ENCODE measurements around the gene PTPRA. TPM values are rescaled to one million over a fixed set of nuclear protein-coding genes. Genes with fewer than 3 reads are reported as not detected.
"Not testable (repeated sequence)": the region's sequence is repeated elsewhere in the genome, so short reads cannot be mapped to it uniquely, and the experiment has no call there.

The PTPRA gene
- total RNA-seq, 2 experiments from 2014 or later: 66.9 to 71.5 TPM

DNA sequence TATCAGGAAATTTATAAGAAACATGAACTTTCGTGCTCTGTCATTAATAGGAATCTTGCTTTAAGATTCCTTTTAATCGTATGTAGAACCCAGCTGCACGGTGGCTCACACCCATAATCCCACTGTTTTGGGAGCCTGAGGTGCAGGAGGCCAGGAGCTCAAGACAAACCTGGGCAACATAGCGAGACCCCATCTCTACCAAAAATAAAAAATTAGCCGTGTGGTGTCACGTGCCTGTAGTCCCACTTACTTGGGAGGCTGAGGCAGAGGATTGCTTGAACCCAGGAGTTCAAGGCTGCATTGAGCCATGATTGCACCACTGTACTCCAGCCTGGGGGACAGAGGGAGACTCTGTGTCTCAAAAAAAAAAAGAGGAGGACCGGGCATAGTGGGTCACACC, 7.4 kb downstream of the PTPRA start:
- Mint-ChIP-seq H3K9me3 (no peaks in the 10 kb centered on the region), H3K36me3 (ENCODE audit: low read depth) (peaks cover 23% of the 10 kb centered on the region), H3K27me3 (no peaks in the 10 kb centered on the region), H3K4me3 (no peak overlapping the region), H3K4me1 (peaks cover 43% of the 10 kb centered on the region), H3K27ac (no peak overlapping the region)
- ChIA-PET POLR2A (no interaction called here), CTCF (interaction anchor here (0.7 kb wide), 1 partner anchor 173 kb away, joined by 3 read pairs; no protein-coding TSS in a partner anchor)
- no peak for DNase-seq

DNA sequence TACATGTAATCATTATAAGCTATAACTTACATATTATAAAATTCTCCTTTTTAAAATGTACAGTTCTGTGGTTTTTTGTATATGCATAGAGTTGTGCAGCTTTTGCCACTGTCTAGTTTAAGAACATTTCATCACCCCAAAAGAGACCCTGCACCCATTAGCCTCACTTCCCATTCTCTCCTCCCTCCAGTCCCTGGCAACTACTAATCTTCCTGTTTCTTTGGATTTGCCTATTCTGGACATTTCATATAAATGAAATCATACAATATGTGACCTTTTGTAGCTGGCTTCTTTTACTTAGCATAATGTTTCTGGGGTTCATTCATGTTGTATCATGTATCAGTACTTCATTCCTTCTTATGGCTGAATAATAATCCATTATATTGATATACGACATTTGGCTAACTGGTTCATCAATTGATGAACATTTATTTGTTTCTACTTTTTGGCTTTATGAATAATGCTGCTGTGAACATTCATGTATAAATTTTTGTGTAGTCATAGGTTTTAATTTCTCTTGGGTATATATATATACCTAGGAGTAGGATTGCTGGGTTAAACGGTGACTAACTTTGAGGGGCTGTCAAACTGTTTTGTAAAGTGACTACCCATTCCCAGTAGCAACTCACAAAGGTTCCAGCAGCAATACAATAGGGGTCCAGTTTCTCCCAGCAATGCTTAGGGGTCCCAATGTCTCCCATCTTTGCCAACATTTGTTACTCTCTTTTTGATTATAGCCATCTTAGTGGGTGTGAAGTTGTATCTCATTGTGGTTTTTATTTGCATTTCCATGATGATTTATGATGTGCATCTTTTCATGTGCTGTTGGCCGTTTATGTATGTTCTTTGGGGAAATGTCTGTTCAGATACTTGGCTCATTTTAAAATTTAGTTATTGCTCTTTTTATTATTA, 10.7 kb downstream of the PTPRA start:
- ChIA-PET POLR2A (no interaction called here), CTCF (interaction anchor here (0.8 kb wide), 1 partner anchor 11 kb away, joined by 4 read pairs; the partner anchor contains the start of gene PTPRA)
- Mint-ChIP-seq H3K4me3 (no peak overlapping the region), H3K4me1 (peaks cover 34% of the 10 kb centered on the region), H3K27me3 (no peaks in the 10 kb centered on the region), H3K27ac (no peak overlapping the region), H3K9me3 (no peaks in the 10 kb centered on the region), H3K36me3 (ENCODE audit: low read depth) (peaks cover 15% of the 10 kb centered on the region)
- no peak for DNase-seq

DNA sequence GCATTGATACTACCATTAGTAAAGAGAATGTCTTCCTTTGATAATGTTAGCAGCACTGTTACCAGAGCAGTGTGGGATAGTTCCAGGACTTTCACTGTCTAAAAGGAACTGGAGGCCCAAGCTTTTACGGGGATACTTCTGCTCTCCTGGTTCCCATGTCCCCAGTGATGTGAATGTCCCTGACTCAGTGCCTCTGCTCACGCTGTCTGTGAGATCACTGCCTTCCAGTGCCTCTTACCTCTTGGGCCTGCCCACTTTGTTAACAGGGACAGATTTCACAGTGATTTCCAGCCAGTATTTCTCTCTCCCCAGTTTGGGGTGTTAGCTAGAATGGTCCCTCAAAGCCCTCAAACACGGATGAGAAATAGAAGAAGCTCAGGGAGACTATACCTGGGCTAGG, 14.4 kb downstream of the PTPRA start:
- no peaks in the 10 kb centered on the region for H3K9me3 Mint-ChIP-seq
- H3K36me3 Mint-ChIP-seq (ENCODE audit: low read depth): peaks cover 34% of the 10 kb centered on the region
- peaks cover 46% of the 10 kb centered on the region for H3K4me1 Mint-ChIP-seq
- no peak overlapping the region for H3K4me3 Mint-ChIP-seq
- no peak for DNase-seq
- no peak overlapping the region for H3K27ac Mint-ChIP-seq
- no peaks in the 10 kb centered on the region for H3K27me3 Mint-ChIP-seq
- ChIA-PET POLR2A (interaction anchor here (0.8 kb wide), 1 partner anchor 8 kb away, joined by 3 read pairs; no protein-coding TSS in a partner anchor), CTCF (no interaction called here)

DNA sequence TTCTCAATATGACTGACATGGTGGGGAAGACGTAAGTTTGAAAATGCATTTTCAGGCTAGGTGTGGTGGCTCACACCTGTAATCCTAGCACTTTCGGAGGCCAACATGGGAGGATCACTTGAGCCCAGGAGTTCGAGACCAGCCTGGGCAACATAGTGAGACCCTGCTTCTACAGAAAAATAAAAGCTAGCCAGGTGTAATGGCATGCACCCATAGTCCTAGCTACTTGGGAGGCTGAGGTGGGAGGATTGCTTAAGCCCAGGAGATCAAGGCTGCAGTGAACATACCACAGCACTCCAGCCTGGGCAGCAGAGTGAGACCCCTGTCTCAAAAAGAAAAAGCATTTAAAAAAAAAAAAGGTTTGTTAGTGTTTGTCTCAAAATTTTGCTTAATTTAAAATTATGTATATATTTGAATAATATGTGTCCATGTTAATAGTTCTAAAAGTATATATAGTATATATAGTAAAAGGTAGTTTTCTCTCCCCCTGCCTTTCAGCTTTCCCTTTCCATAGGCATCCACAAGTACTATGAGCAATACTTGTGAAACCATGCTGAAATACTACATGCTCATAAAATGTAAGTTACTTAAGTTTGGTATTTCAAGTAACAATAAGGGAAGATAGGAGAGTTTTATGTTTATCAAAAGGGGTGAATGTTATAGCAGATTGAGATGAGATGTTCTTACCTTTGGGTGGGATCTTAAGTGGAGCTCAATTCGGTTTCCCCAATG, 15.1 kb downstream of the PTPRA start:
- H3K27ac Mint-ChIP-seq: no peak overlapping the region
- peaks cover 38% of the 10 kb centered on the region for H3K36me3 Mint-ChIP-seq (ENCODE audit: low read depth)
- no peak for DNase-seq
- no peaks in the 10 kb centered on the region for H3K9me3 Mint-ChIP-seq
- no peak overlapping the region for H3K4me3 Mint-ChIP-seq
- H3K4me1 Mint-ChIP-seq: peaks cover 46% of the 10 kb centered on the region
- ChIA-PET CTCF (no interaction called here), POLR2A (interaction anchor here (0.8 to 1.3 kb wide), 2 partner anchors 9 to 15 kb away, joined by 3 to 5 read pairs; partner anchors contain the start of gene PTPRA)
- no peaks in the 10 kb centered on the region for H3K27me3 Mint-ChIP-seq

DNA sequence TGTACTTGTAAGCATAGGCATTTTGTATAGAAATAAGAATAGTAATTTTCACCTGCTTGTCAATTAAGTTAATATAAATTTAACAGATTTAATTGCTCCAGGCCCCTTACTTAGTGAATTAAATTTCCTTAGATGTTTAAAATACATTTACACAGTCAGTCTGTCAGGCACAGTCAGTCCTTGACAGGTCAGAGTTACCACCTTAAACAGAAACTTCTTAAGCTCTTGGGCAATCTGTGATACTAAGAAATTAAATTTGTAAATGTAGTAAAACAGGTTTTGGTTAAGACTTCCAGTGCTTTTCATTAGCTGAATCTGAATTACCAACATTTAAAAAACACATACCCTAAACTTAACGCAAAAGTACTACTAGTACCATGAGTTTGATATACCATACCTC, 15.9 kb downstream of the PTPRA start:
- Mint-ChIP-seq H3K4me1 (peaks cover 41% of the 10 kb centered on the region), H3K4me3 (no peak overlapping the region), H3K36me3 (ENCODE audit: low read depth) (peaks cover 37% of the 10 kb centered on the region), H3K27ac (no peak overlapping the region), H3K9me3 (peaks cover 2% of the 10 kb centered on the region), H3K27me3 (no peaks in the 10 kb centered on the region)
- ChIA-PET POLR2A (interaction anchor here (1.3 kb wide), 1 partner anchor 16 kb away, joined by 5 read pairs; the partner anchor contains the start of gene PTPRA), CTCF (no interaction called here)
- DNase-seq: no peak

DNA sequence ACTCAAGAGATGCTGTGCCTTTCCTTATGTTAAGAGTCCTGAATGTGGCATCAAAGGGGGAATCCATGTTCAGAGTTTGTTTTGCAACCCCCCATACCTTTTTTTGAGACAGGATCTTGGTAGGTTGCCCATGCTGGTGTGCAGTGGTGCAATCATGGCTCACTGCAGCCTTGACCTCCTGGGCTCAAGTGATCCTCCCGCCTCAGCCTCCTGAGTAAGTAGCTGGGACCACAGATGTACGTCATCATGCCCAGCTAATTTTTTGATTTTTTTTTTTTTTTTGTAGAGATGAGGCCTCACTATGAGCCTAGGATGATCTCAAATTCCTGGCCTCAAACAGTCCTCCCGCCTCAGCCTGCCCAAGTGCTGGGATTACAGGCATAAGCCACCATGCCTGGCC, 16.5 kb downstream of the PTPRA start:
- CTCF ChIA-PET: no interaction called here
- H3K4me3 Mint-ChIP-seq: no peak overlapping the region
- peaks cover 41% of the 10 kb centered on the region for H3K36me3 Mint-ChIP-seq (ENCODE audit: low read depth)
- no peak for DNase-seq
- POLR2A ChIA-PET: no interaction called here
- H3K9me3 Mint-ChIP-seq: peaks cover 3% of the 10 kb centered on the region
- peaks cover 35% of the 10 kb centered on the region for H3K4me1 Mint-ChIP-seq
- H3K27me3 Mint-ChIP-seq: no peaks in the 10 kb centered on the region
- H3K27ac Mint-ChIP-seq: no peak overlapping the region

DNA sequence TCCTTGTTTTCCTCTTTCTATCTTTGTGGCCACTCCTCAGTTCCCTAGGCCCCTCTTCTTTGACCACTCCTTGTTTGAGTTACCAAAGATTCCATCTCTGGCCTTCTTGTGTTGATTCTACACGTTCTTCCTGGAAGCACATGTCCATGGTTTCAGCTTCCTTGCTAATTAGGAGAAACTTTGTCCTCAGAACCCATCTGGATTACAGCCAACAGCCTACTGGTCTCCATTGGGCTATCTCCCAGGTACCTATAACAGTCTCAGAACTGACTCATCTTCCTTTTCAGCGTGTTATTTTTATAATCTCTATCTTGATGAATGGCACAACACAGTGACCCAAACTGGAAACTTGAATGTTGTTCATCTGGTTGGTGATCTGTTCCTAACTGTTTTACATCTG, 17.5 kb downstream of the PTPRA start:
- no peak for DNase-seq
- ChIA-PET CTCF (interaction anchor here (1.1 kb wide), 1 partner anchor 10 kb away, joined by 3 read pairs; no protein-coding TSS in a partner anchor), POLR2A (no interaction called here)
- no peak overlapping the region for H3K4me3 Mint-ChIP-seq
- H3K4me1 Mint-ChIP-seq: peaks cover 26% of the 10 kb centered on the region
- no peaks in the 10 kb centered on the region for H3K27me3 Mint-ChIP-seq
- peaks cover 5% of the 10 kb centered on the region for H3K9me3 Mint-ChIP-seq
- H3K36me3 Mint-ChIP-seq (ENCODE audit: low read depth): peaks cover 35% of the 10 kb centered on the region
- H3K27ac Mint-ChIP-seq: peak overlapping the region; percentile 4

DNA sequence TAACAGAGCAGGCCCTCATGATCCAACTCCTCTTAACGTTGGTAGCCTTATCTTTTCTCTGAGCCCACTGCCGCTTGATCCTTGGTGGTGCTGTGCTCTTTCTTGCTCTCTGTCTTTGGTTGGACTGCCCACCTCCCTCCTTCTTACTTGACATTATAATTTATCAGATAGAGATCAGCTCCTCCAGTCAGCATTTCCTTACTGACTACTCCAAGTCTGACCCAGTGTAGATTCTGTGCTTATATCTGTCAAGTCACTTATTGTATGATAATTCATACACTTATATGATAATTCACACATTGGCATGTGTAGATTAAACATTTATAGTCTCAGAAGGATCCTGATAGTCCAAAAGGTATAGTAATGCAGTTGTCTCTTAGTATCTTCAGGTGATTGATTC, 18.1 kb downstream of the PTPRA start:
- Mint-ChIP-seq H3K4me3 (no peak overlapping the region), H3K27ac (no peak overlapping the region), H3K36me3 (ENCODE audit: low read depth) (peaks cover 38% of the 10 kb centered on the region), H3K27me3 (no peaks in the 10 kb centered on the region), H3K4me1 (peaks cover 26% of the 10 kb centered on the region), H3K9me3 (peaks cover 5% of the 10 kb centered on the region)
- no peak for DNase-seq
- ChIA-PET CTCF (interaction anchor here (0.7 to 1.1 kb wide), 3 partner anchors 9 to 852 kb away, joined by 3 to 5 read pairs (median 3); no protein-coding TSS in a partner anchor), POLR2A (no interaction called here)

DNA sequence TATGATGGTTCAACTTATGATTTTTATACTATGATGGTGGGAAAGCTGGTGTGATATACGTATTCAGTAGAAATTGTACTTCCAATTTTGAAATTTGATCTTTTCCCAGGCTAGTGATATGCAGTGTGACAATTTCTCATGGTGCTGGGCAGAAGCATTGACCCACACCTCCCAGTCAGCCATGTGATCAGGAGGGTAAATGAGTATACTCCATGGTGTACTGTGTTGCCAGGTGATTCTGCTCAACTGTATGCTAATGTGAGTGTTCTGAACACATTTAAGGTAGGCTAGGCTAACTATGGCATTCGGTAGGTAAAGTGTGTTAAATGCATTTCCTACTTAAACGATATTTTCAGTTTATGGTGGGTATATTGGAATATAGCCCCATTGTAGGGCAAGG, 19.1 kb downstream of the PTPRA start:
- ChIA-PET POLR2A (no interaction called here), CTCF (interaction anchor here (0.7 to 1.6 kb wide), 4 partner anchors 9 to 851 kb away, joined by 3 to 4 read pairs (median 3); no protein-coding TSS in a partner anchor)

DNA sequence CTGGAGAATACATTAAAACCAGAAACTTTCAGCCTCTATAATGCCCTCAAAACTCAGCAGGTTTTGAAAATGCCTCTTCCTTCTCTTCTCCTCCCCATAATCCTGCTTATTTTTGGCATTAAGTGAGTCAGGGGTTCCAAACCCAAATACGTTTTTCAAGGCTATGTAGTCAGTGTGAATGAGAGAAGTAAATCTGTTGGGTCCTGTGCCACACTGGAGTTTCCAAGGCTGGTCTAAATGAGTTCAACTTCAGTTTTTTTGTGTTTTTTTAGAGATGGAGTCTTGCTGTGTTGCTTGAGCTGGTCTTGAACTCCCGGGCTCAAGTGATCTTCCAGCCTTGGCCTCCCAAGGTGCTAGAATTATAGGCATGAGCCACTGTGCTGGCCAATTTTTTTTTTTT, 20.9 kb downstream of the PTPRA start:
- ChIA-PET CTCF (no interaction called here), POLR2A (no interaction called here)
- Mint-ChIP-seq H3K4me1 (peaks cover 20% of the 10 kb centered on the region), H3K9me3 (peaks cover 10% of the 10 kb centered on the region), H3K36me3 (ENCODE audit: low read depth) (peaks cover 46% of the 10 kb centered on the region), H3K27ac (no peak overlapping the region), H3K27me3 (no peaks in the 10 kb centered on the region), H3K4me3 (no peak overlapping the region)
- no peak for DNase-seq

More for the DNA sequence above, 19.1 kb downstream of the PTPRA start:
- no peak overlapping the region for H3K27ac Mint-ChIP-seq
- H3K36me3 Mint-ChIP-seq (ENCODE audit: low read depth): peaks cover 42% of the 10 kb centered on the region
- no peak for DNase-seq
- H3K9me3 Mint-ChIP-seq: peaks cover 10% of the 10 kb centered on the region
- peaks cover 23% of the 10 kb centered on the region for H3K4me1 Mint-ChIP-seq
- H3K4me3 Mint-ChIP-seq: no peak overlapping the region
- H3K27me3 Mint-ChIP-seq: no peaks in the 10 kb centered on the region

DNA sequence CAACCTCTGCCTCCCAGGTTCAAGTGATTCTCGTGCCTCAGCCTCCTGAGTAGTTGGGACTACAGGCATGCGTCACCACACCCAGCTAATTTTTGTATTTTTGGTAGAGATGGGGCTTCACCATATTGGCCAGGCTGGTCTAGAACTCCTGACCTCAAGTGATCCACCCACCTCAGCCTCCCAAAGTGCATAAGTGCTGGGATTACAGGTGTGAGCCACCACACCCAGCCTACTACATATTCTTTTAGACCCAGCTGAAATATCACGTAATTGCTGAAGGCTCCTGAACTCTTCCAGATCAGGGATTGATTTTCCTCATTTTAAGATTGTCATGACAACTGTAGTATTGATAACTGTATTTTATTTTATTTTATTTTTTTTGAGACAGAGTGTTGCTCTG, 21.9 kb downstream of the PTPRA start:
- DNase-seq, H3K27me3 Mint-ChIP-seq, H3K4me3 Mint-ChIP-seq, H3K27ac Mint-ChIP-seq, POLR2A ChIA-PET, CTCF ChIA-PET: not testable (repeated sequence)
- H3K36me3 Mint-ChIP-seq (ENCODE audit: low read depth): peaks cover 46% of the 10 kb centered on the region
- H3K9me3 Mint-ChIP-seq: peaks cover 10% of the 10 kb centered on the region
- peaks cover 21% of the 10 kb centered on the region for H3K4me1 Mint-ChIP-seq

DNA sequence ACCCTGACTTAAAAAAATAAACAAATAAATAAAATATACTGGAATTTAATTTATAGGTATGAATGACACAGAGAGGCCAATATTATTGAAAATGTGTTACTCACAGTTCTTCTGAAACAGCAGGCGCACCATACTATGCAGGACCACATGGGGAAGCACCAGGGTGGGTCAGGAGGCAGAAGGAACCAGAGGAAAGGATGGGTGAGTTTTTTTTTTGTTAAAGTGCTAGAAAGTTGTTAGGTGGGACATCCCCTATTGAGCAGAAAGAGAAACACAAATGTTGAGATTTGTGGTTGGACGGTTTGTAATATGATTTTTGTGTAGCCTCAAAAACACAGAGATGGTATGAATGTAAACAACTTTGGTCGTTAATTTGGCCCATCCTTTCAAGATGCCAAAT, 26.0 kb downstream of the PTPRA start:
- Mint-ChIP-seq H3K9me3 (peaks cover 8% of the 10 kb centered on the region), H3K4me1 (peaks cover 17% of the 10 kb centered on the region), H3K4me3 (no peak overlapping the region), H3K36me3 (ENCODE audit: low read depth) (peaks cover 32% of the 10 kb centered on the region), H3K27me3 (no peaks in the 10 kb centered on the region), H3K27ac (no peak overlapping the region)
- DNase-seq: no peak
- ChIA-PET POLR2A (no interaction called here), CTCF (no interaction called here)
